Activated naive CD4-positive, alpha-beta T cell treated with anti-CD3 and anti-CD28 coated beads, Interleukin-2, amount 50 U/mL, for 24 hours (primary cell): ENCODE measurements around the gene MRPL10.

Experiments
- H3K27ac Mint-ChIP-seq: one replicate; pipeline ENCODE4 v1.8.0; 2021; ENCODE audit warnings: mild to moderate bottlenecking, mixed read lengths
- H3K27me3 Mint-ChIP-seq: one replicate; pipeline ENCODE4 v1.8.0; 2021; ENCODE audit warnings: mixed read lengths
- H3K36me3 Mint-ChIP-seq: one replicate; pipeline ENCODE4 v1.8.0; 2021; ENCODE audit warnings: mixed read lengths
- H3K4me1 Mint-ChIP-seq: one replicate; pipeline ENCODE4 v1.8.0; 2021; ENCODE audit warnings: mixed read lengths
- H3K4me3 Mint-ChIP-seq: one replicate; pipeline ENCODE4 v1.8.0; 2021; ENCODE audit warnings: mild to moderate bottlenecking, mixed read lengths
- H3K9me3 Mint-ChIP-seq: one replicate; pipeline ENCODE4 v1.8.0; 2021; ENCODE audit warnings: mixed read lengths

The MRPL10 gene

GRCh38 chr17:47867813-47868533, 36.6 kb upstream of the MRPL10 start:
- Mint-ChIP-seq H3K27ac (no peak overlapping the region), H3K4me3 (no peak overlapping the region), H3K9me3 (no peaks in the 10 kb centered on the region), H3K27me3 (peaks cover 9% of the 10 kb centered on the region), H3K4me1 (peaks cover 24% of the 10 kb centered on the region), H3K36me3 (no peaks in the 10 kb centered on the region)

DNA sequence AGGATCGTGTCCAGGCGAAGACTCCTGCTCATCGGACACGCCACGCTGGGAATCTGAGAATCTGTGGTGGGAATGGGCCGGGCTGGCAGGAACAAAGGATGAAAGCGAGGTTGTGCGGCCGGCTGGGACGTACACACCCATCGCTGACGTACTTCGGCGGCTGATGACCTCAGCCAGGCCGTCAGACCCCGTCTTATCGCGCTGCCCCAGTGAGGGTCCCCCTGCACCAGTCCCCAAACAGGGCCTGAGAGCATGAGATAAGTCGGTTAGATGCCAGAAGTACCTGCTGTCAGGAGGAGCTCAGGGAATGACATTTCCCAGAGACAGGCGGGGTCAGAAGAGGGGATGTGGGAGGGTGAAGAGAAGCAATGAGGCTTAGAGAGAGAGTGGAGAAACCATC, 35.6 kb upstream of the MRPL10 start:
- no peak overlapping the region for H3K27ac Mint-ChIP-seq
- H3K4me3 Mint-ChIP-seq, result no peak overlapping the region
- peaks cover 8% of the 10 kb centered on the region for H3K27me3 Mint-ChIP-seq
- peaks cover 31% of the 10 kb centered on the region for H3K4me1 Mint-ChIP-seq
- H3K9me3 Mint-ChIP-seq, result no peaks in the 10 kb centered on the region
- no peaks in the 10 kb centered on the region for H3K36me3 Mint-ChIP-seq

DNA sequence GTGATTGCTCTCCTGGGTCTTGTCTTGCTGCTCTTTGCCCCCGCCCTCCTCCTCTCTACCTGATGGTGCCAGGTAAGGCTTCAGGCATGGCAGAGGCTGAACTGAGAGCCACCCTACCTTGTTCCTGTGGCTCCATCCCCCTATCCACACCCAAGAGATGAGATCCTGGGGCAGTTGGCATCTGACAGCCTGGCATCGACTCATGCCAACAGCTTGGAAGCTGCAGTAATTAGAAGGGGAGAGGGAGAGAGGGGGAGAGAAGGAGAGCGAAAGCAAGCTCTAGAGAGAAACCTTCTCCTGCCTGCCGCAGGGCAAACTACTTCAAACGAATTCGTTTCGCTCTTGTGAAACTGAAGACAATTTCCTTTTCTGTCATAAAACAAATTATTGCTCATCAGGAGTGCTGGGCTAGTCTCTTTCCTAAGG, 33.5 kb upstream of the MRPL10 start:
- no peaks in the 10 kb centered on the region for H3K9me3 Mint-ChIP-seq
- H3K4me1 Mint-ChIP-seq, result peaks cover 31% of the 10 kb centered on the region
- H3K36me3 Mint-ChIP-seq, result no peaks in the 10 kb centered on the region
- no peaks in the 10 kb centered on the region for H3K27me3 Mint-ChIP-seq
- H3K27ac Mint-ChIP-seq, result peak overlapping the region; percentile 82
- no peak overlapping the region for H3K4me3 Mint-ChIP-seq

- Mint-ChIP-seq H3K9me3 (no peaks in the 10 kb centered on the region), H3K27me3 (peaks cover 5% of the 10 kb centered on the region), H3K36me3 (peaks cover 2% of the 10 kb centered on the region), H3K4me1 (peaks cover 31% of the 10 kb centered on the region), H3K4me3 (peak overlapping the region; percentile 35), H3K27ac (peak overlapping the region; percentile 90)
Measured at GRCh38 chr17:47862621-47863440, 31.5 kb upstream of the MRPL10 start.

- Mint-ChIP-seq H3K27me3 (peaks cover 5% of the 10 kb centered on the region), H3K36me3 (peaks cover 2% of the 10 kb centered on the region), H3K4me3 (no peak overlapping the region), H3K27ac (no peak overlapping the region), H3K4me1 (peaks cover 26% of the 10 kb centered on the region), H3K9me3 (no peaks in the 10 kb centered on the region)
Measured at GRCh38 chr17:47860386-47860785, 29.0 kb upstream of the MRPL10 start.

GRCh38 chr17:47857551-47858455, 26.5 kb upstream of the MRPL10 start:
- peaks cover 25% of the 10 kb centered on the region for H3K27me3 Mint-ChIP-seq
- no peak overlapping the region for H3K4me3 Mint-ChIP-seq
- no peaks in the 10 kb centered on the region for H3K9me3 Mint-ChIP-seq
- H3K36me3 Mint-ChIP-seq, result peaks cover 2% of the 10 kb centered on the region
- no peak overlapping the region for H3K27ac Mint-ChIP-seq
- H3K4me1 Mint-ChIP-seq, result peaks cover 10% of the 10 kb centered on the region

DNA sequence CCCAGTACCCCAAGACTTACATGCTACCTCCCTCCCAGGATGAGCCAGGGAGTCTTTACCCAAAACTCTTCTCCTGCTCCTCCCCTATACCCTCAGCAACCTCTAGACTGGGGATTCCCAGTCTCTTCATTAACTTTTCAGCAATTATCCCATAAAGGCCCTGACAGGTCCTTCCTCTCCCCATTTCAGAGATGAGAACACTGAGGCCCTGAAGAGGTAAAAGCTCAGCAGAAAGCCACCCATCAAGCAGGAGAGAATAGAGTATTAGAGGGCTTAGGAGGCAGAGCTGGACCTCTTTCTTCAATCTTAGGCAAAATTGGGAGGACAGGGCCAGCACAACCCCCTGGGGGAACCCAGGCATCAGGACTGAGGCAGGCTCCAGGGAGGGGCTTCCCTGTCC, 25.5 kb upstream of the MRPL10 start:
- peaks cover 34% of the 10 kb centered on the region for H3K27me3 Mint-ChIP-seq
- H3K4me3 Mint-ChIP-seq, result no peak overlapping the region
- H3K9me3 Mint-ChIP-seq, result no peaks in the 10 kb centered on the region
- H3K36me3 Mint-ChIP-seq, result peaks cover 2% of the 10 kb centered on the region
- no peak overlapping the region for H3K27ac Mint-ChIP-seq
- H3K4me1 Mint-ChIP-seq, result peaks cover 13% of the 10 kb centered on the region

- Mint-ChIP-seq H3K27me3 (peaks cover 36% of the 10 kb centered on the region), H3K36me3 (peaks cover 2% of the 10 kb centered on the region), H3K27ac (no peak overlapping the region), H3K9me3 (no peaks in the 10 kb centered on the region), H3K4me1 (peaks cover 15% of the 10 kb centered on the region), H3K4me3 (no peak overlapping the region)
Measured at GRCh38 chr17:47855737-47856136, 24.4 kb upstream of the MRPL10 start.

GRCh38 chr17:47853616-47854015, 22.3 kb upstream of the MRPL10 start:
- Mint-ChIP-seq H3K9me3 (no peaks in the 10 kb centered on the region), H3K27me3 (peaks cover 48% of the 10 kb centered on the region), H3K4me3 (no peak overlapping the region), H3K27ac (no peak overlapping the region), H3K4me1 (peaks cover 21% of the 10 kb centered on the region), H3K36me3 (no peaks in the 10 kb centered on the region)

DNA sequence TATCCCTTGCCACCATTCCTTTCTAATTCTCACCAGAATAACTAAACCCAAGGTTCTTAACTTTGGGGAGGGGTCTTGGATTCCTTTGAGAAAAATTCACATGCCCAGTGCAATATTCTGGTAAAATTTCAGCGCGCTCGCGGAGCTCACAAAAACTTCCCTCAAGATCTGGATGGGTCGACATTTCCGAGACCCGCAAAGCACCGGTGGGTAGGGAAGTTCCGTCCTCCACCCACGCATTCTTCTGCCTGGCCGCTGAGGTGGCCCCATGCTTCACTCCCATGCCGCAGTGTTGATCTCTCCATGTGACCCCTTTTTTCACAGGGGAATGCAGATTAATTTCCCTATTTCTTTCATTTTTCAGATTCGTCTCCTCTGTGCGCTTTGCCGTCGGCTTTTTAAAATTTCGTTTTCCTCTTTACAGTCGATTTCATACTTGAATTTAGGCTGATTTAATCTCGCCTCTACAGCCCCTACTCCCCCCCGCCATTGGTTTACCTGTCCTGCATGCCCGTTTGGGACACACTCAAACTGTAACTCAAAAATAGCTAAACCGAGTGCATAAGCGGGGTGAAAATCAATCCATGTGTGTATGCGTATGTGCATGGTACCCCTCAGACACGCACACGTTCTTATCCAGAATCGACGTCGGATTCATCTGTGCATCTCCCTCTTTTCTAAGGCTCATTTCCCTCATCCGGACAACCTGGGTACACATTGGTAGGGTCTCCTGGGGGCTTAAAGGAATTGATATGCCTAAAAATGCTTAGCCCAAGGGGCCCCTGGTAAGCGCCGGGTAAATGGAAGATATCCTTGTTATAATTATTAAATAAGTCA, 21.0 kb upstream of the MRPL10 start:
- Mint-ChIP-seq H3K4me1 (peaks cover 23% of the 10 kb centered on the region), H3K4me3 (peak overlapping the region; percentile 54), H3K36me3 (no peaks in the 10 kb centered on the region), H3K27me3 (peaks cover 51% of the 10 kb centered on the region), H3K27ac (no peak overlapping the region), H3K9me3 (no peaks in the 10 kb centered on the region)

GRCh38 chr17:47851764-47852112, 20.4 kb upstream of the MRPL10 start:
- Mint-ChIP-seq H3K4me1 (peaks cover 28% of the 10 kb centered on the region), H3K9me3 (no peaks in the 10 kb centered on the region), H3K36me3 (no peaks in the 10 kb centered on the region), H3K27ac (peak overlapping the region; percentile 59), H3K4me3 (peak overlapping the region; percentile 6), H3K27me3 (peaks cover 54% of the 10 kb centered on the region)

DNA sequence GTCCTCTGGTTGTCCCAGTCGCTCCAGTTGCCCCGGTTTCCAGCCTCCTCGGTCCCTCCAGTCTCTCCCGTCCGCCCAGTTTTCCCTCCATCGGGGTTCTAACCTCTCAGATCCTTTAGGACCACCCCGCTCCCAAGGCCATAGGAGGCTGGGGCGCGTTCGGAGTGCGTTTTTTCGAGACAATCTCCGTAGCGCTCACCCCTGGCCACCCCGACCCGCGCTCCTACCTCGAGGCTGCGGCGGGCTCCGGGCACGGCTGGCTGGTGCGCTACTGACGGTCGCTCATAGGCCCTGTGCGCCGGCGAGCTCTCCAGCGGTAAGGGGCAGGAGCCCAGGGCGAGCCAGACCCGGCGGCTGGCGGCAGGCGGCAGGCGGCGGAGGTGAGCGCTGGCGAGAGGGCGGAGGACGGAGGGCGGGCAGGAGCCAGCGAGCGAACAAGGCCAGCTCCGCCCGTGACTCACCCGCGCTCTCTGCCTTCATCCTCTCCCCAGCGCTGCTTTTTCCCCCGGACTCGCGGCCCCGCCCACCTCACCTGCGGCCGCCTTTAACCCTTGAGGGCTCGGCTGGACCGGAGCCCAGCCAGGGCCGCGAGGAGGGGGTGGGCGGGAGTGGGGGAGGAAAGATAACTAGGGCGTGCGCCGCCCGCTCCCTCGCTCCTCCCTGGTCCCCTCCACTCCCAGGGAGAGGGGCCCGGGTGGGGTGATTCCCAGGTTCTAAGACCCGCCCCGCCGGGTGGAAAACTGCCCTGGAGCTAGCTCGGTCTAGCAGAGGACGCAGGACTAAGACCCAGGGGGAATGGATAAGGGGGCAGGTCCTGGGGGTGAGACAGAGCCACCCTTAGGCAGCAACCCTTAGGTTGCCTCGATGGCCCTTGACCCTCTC, 19.6 kb upstream of the MRPL10 start, which contains the start of gene SP6:
SP6 (minus strand) TSS at position 472 of the 882 bp plus-strand sequence. CDS start 2,734 bp downstream, outside the sequence.
- no peaks in the 10 kb centered on the region for H3K9me3 Mint-ChIP-seq
- peaks cover 59% of the 10 kb centered on the region for H3K27me3 Mint-ChIP-seq
- peak within 1 kb of the TSS; percentile 59 for H3K27ac Mint-ChIP-seq
- H3K4me1 Mint-ChIP-seq, result peaks cover 28% of the 10 kb centered on the region
- H3K4me3 Mint-ChIP-seq, result peak within 1 kb of the TSS; percentile 78
- no peaks in the 10 kb centered on the region for H3K36me3 Mint-ChIP-seq

DNA sequence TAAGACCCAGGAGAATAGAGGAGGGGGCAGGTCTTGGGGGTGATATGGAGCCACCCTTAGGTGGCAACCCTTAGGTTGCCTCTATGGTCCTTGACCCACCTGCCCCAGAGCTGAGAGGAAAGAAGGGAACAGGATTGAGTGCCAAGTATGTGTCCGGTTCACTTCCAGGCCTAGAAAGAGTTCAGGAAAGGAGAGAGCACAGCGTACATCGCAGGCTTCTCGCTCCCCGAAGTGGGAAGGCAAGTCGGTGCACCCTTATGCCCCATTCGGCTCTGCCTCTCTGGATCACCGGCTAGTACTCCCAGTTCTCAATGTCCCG, 19.0 kb upstream of the MRPL10 start:
- H3K36me3 Mint-ChIP-seq, result no peaks in the 10 kb centered on the region
- H3K4me1 Mint-ChIP-seq, result peaks cover 28% of the 10 kb centered on the region
- no peaks in the 10 kb centered on the region for H3K9me3 Mint-ChIP-seq
- H3K27ac Mint-ChIP-seq, result no peak overlapping the region
- H3K4me3 Mint-ChIP-seq, result peak overlapping the region; percentile 78
- H3K27me3 Mint-ChIP-seq, result peaks cover 64% of the 10 kb centered on the region

DNA sequence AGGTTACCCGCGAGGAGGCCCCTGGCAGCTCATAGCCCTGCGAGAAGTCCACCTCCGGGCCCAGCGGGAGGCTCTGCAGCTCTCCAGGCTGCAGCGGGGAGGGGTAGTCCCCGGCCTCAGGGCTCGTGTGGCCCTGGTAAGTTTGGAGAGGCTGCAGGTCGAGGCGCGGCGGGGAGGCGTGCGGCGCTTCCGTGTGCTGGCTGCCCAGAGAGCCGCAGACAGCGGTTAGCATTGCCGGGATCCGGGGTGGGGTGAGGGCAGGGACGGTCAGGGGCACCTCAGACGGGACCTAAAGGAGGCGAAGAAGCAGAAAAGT, 16.8 kb upstream of the MRPL10 start:
- no peaks in the 10 kb centered on the region for H3K36me3 Mint-ChIP-seq
- H3K27ac Mint-ChIP-seq, result no peak overlapping the region
- peaks cover 26% of the 10 kb centered on the region for H3K4me1 Mint-ChIP-seq
- peaks cover 54% of the 10 kb centered on the region for H3K27me3 Mint-ChIP-seq
- no peaks in the 10 kb centered on the region for H3K9me3 Mint-ChIP-seq
- no peak overlapping the region for H3K4me3 Mint-ChIP-seq
